HG02870 (cell line): ENCODE measurements around the gene IGF1R.

Experiments
- ATAC-seq: cut with Tn5 transposase; IDR thresholded peaks from one replicate; pipeline ENCODE4 v1.9.1; 2021; ENCODE audit warnings: mild to moderate bottlenecking, moderate library complexity; ENCODE audit not compliant: unreplicated experiment

The IGF1R gene

DNA sequence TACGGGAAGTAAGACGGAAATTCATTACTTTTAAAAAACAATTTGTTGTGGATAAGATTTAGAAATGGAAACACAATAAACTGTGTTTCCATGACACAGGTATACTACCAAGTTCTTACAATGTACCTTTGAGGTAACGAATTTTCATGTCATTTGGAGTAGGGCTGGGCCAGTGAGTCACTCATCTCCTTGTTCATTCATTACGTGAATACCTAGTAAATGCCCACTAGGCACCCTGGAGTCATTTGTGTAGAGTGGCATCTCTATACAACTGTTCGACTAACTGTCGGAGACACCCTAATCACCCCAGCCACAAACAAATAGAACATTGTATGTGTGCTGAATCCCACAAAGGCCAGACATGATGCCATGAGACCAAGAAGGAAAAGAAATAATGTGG lies 94.8 kb downstream of the IGF1R start:
- ATAC-seq = no peak

DNA sequence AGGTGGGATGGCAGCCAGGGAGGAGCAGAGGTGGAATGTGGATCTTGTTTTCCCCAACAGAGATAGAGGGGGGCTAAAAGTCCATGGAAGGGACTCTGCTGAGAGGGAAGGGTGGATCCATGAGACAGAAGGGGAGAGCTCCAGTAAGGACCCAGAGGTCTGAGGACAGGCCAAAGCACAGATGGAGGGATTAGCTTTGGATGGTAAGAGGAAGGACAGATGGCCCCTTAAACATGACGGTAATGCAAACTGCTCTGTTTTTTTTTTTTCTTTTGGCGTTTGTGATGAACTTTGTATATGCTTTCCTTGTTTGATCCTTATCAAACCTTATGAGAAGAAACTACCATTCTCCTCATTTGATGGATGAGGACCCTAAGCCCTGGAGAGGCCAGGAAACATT lies 96.2 kb downstream of the IGF1R start:
- ATAC-seq = no peak

DNA sequence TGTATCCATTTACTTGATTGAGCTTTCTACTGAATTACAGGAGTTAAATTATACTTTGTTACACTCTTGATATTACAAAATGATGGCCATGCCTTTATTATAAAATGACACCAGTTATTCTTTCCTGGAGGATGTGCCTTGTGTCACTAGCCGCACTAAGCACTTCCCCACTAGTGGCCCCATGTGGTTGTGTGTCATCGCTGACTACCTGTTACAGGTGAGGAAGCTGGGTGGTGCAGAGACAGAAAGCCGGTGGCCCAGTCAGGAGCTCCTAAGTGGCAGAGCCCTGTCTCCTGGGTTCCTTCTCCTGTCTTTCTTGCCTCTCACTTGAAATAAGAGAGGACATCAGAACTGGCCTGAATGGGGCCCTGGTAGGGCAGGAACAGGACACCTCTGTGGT lies 96.8 kb downstream of the IGF1R start:
- no peak for ATAC-seq

DNA sequence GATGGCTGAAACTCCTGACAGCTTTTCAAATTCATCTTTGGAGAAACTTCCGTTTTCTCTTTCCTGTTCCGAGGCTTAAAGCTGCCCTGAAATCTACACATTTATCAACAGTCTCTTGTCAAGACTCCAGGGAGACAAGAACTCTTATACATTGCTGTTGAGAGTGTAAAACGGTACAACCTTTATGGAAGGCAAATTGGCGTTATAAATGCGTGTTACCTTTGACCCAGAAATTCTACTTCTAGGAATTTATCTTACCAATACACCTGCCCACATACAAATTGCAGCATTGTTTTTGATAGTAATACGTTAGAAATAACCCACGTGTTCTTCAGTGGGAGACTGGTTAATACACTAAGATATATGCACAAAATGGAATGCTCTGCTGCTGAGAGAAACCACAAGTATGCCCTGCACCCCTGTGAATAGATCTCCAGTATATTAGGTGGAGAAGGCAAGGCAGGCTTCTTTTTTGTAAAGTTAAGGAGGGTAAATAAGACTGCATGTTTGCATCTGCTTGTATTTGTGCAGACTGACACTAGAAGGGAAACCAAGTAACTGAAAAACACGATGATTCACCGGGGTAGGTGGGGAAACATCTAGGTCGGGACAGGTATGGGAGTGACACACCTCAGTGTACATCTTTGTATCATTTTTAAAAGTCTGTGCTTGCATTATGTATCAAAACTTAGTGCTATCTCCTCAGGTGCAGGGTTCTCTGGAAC lies 97.5 kb downstream of the IGF1R start:
- ATAC-seq = no peak

DNA sequence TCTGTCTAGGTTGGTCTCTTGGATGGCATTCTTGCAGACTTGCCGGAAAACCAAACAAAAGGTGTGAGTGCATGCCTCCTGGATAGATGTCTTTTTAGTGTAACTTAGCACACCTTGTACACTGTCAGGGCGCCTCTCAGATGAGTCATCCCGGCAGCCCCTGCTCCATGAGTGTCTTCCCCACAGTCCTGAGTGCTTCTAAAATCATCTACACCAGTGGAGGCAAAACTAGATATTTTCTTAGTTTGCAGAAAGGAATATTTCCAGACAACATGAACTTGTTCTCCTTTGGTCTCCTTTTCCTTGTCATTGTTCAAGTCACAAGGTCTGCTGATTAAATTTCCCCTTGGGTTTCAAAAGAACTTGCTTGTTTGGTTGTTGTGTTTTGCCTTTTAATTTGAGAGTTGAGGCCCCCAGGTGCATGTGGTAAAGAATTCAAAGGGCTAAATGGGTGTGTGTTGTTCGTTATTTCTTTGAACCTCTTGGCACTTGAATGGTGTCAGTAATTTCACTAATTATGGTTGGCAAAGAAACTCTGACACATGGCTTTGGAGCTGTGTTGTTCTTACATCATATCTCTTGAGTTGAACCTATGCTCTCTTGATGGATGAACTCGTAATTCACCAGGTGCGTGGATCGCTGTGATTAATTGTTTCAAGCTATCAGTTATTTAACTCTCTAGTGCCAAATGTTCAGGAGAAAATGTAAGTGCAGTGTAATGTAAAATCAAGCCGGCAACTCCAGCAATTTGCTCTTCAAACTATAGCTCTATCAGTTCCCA lies 98.2 kb downstream of the IGF1R start:
- ATAC-seq = no peak

DNA sequence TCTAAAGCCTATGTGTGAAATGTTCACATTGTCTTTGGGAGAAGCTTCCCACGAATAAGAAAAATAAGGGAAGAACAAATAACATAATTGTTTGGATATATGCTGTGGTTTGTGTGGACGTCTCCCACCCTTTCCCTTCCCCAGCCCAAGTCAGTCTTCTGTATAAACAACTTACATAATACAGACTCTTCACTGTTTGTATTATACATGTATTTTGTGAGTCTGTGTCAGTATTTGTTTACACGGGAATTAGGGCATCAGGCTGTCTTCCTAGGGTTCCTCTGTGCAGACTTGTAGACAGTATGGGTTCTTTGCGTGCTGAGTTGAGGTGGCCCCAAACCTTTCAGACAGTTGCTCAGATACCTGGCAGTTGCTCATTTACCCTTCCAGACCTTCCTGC lies 103.4 kb downstream of the IGF1R start:
- no peak for ATAC-seq

DNA sequence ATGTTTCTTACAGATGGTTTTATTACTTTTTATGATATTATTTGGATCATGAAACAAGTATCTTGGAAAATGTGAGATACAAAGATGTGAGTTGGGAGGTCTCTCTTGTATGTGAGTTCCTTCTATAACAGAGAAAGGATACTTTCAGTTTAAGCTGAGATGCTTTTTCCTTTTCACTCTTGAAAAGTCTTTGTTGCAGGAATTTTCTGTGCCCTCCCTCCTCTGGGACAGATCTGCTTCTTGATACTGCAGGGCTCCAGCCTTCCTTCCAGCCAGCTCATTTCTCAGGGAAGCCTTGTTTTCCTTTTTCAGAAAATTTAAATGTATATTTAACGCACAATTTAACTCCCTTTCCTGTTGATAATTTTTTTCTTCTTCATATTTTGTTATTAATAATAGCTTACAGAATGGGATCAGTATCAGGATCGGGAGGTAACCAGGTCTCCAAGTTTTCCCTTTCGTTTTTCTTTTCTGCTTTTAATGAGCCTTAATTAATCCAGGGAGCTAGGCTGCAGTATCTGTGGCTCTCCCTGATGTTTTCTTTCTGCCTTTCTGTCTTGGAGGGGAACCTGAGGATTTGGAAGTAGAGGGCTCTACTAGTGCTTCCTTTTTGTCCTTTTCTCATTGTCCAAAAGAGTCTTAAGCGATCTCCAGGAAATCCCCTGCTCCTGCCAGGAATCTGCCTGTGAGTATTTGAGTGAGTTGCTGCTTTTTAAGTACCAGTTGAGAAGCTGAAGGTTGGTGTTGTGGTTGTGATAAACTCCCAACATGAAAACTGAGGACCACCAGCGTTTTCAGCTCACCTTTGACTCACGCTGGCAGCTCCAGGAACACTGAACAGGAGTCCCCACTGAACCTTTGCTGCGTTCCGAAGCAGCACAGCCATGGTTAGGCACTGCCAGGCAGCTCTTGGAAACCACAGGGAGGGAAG lies 105.7 kb downstream of the IGF1R start:
- ATAC-seq = no peak

DNA sequence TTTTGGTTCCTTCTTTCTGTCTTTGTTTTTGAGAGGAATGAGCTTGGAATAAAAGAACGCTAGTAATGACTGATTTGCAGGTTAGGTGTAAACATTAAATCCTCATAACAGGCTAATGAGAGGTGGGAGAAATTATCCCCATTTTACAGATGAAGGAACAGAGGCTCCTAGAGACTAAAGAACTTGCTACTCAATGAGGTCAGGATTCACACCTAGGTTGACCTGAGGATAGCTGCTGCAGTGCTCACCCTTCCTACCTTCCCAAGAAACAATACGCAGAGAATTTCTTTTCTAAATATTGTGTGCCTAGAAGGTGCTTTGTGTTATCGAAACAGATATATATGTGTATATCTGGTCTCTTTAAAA lies 106.3 kb downstream of the IGF1R start:
- no peak for ATAC-seq

DNA sequence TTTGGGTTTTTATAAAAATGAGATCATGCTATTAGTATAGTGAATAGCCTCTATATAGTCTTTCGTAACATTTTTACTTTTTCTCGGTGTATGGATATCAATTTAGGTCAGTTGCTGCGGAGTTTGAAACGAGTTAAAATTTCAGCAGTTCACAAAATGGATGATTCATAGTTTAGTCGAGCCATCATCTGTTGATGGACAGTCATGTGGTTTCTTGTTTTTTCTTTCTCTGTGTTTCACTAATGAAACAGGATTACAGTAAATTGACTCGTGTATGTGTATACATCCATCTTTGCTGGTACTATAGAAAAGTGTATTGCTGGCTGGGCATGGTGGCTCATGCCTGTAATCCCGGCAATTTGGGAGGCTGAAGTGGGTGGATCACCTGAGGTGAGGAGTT lies 106.8 kb downstream of the IGF1R start:
- no peak for ATAC-seq

DNA sequence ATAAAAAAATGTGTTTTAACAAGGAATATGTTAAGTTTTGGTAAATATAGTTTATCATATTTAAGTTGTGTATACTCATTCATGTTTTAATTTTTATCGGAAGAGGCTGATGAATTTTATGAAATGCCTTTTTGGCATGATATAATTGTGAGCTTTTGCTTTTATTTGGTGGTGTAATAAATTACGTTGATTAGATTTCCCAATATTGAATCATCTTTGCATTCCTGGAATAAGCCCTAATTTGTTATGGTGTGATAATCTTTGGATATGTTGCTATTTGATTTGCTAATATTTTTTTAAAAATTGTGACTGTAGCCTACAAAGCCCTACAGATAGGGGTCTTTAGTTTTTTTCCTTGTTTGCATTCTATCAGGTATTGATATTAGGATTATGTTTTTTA lies 107.4 kb downstream of the IGF1R start:
- ATAC-seq = no peak

DNA sequence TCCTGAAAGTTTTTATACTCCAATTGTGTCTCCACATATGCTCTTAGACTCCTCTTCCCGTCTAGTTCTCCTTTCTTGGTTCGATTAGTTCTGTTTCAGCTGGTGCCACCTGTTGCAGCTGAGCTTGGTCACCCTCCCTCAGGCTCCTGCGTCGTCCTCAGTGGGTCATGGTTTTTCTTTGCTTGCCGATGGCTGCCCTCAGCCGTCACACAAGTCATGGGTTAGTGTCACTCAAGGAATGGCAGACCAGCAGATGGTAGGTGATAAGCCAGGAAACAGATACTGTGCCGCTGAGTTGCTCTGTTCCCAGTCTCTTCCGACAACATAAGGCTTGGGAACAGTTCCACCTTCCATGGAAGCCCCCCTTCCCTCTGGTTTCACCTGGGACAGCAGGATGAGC lies 109.9 kb downstream of the IGF1R start:
- ATAC-seq = no peak

DNA sequence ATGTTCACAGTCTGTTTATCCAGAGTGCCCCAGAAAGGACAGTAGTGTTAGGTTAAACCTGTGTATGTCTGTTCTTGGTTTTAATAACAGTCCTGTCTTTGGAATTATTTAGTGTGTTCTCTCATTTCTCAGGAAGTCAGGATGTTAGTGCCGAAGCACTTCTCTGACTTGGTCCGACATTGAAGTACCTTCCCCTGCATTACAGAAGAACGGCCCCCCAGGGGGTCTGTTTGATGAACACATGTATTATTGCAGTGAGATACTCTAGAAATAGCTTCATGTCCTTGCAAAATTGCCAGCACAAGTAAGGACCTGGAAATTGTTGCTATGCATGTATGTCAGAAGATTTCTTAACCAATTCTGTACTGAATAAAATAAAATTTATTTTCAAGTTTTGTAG lies 110.9 kb downstream of the IGF1R start:
- no peak for ATAC-seq

DNA sequence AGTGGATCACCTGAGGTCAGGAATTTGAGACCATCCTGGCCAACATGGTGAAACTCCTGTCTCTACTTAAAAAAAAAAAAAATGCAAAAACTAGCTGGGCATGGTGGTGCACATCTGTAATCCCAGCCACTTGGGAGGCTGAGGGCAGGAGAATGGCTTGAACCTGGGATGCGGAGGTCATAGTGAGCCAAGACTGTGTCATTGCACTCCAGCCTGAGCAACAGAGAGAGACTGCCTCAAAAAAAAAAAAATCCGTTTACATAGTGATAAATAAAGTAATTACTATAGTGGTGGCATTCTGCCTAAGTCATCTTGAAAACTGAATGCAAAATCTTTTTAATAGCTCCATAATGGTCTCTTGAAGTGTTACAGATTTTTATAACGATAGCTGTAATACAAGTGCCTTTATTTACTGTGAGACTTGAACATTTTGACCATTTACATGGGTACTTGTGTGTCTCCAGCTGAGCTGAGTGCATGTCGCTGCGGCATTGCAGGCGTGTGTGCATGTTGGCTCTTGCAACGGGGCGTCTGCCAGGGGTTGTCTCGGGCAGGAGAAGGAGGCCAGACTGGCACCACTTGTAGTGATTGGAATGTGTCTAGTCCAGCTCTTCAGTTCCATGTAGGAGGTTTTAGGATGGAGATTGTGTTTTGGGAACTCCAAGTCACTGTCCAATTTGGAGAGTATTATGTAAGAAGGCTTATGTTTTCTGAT lies 111.9 kb downstream of the IGF1R start:
- ATAC-seq = no peak

DNA sequence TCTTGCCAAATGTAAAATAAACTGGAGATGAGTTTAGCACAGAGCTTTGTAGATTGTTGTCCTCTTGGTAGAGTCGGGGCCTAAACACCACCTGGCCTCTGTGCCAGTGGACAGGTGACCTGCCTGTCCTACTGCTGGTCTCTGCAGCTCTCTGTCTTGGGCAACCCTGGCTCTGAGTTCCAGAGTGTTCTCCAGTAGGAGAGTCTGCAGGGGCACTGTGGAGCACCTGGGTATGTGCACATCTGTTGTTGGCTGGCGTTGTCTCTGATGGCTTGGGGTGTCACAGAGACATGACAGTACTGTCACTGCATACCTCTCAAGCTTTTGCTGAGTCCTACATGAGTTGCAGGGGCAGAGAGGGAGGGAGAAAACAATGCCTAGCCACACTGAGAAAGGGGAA lies 112.6 kb downstream of the IGF1R start:
- ATAC-seq = no peak

DNA sequence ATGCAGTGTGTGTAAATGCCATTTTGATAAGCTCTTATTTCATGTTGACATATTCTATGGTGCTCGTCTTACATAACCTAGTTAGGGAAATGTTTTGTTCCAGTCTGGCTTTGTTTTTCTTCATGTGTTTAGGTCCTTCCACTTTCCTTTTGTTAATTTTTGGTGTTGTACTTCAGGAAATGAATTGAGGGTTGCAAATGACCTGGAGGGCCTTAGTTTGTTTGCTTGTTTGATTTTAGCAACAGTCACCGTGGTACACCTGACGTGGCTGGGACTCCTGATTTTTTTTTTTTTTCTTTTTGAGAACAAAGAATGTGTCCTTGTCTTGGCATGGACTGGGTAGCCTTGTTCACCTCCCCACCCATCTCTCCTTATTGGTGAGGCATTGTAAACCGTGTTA lies 114.8 kb downstream of the IGF1R start:
- ATAC-seq = no peak

DNA sequence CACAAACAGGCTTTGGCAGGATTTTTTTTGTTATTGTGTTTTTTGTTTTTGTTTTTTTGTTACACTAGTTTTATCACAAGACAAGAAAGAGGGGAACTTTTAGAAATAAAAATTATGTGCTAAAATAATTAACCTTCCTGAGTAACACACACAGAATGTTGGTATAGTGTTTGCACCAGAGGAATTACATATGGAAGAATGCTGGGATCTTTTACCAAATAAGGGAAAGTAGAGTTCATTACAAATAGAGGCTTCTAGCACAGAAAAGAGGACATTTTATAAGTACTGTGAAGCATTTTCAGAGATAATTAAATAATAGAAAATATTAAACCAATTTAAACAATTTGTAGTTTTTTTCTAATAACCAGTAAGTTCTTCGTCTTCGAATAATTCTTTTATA lies 116.0 kb downstream of the IGF1R start:
- no peak for ATAC-seq

DNA sequence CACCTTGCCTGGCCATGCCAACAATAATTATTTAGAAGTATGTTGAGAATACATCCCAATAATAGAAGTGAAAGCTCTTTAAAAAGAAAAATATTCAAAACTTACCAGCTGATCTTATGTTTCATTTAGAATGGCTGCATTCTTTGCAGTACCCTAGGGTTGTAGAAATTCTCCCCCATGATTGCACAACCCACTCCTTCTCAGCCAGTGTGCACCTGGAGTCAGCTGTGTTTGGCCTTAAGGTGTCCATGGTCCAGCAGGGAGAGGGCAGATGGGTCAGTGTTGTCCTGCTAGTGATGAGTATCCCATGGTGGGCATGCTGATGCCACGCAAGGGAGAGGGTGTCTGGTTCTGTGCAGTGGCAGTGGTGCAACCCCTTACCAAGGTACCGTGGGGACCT lies 117.3 kb downstream of the IGF1R start:
- no peak for ATAC-seq

DNA sequence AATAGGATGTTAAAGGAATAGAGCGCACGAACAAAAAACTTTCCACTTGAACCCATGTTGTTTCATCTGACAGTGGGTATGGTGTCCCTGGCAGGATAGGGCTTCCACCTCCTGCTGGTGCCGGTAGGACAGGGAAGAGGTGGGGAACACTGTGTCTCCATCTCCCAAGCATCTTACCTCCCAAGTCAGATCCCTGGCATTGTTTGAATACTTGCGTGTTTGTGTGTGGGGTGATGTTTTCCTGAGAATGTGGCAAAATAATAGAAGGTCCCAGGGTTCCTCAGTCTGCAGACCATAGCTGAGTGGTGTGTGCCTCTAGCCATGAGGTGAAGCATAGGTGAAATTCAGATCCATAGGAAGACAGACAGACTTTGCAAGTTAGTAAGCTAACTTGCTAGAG lies 119.4 kb downstream of the IGF1R start:
- no peak for ATAC-seq

DNA sequence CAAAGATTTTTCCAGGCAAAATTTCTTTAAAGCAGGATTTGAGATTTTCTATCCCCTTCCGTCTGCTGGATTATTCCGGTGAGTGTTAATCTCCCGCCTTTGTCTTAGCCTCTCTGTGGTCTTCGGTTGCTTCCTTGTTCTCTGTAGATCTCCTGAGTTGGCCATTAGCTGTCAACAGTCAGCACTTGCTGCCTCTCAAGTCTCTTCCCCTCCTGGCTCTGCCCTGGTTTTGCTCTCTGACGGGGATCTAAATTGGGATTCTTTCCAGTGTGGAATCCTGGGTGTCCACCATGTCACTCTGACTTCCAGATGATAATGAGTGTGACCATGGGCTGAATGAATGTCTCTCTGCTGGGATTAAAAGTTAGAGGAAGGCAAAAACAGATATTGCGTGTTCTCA lies 121.5 kb downstream of the IGF1R start:
- no peak for ATAC-seq

DNA sequence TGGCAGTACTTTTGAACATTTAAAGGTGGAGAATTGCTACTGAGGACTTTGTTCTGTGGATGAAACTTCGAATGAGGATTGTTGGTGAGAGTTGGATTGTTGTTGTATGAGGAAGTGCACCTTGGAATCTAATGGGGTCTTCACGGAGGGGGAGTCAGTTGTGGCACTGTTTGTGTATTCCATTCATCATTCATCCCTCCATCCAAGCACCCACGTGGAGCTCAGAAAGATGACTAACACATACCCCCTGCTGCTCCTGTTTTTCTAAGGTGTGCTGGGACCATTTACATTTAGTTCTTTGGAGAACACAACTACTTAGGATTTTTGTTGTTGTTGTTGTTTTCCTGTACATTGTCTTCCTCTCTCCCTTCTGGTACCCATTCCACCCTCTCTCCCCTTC lies 122.6 kb downstream of the IGF1R start:
- no peak for ATAC-seq

DNA sequence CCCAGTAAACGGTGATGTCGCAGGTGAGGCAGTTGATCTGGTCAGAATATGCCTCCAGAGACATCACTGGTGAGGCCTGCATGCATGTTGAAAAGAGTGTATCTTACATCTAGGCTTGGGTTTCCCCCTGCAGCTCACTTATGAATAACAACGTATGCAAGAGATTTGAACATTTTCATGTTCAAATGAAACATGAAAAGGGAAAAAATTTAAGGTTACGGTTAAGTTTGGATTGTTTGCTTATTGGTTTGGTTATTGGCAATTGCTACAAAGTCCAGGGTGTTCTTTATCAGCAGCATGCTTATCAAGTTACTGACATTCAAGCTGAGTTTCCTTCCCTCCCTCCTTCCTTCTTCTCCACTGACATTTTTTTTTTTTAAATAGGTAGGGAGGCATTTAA lies 123.2 kb downstream of the IGF1R start:
- no peak for ATAC-seq
